Neural progenitor cell (in vitro differentiated cells): ENCODE results near the gene PGGT1B. TPM values are rescaled to one million over a fixed set of nuclear protein-coding genes. Genes with fewer than 3 reads are reported as not detected.

ENCODE experiments used
- DNase-seq: peaks from one replicate; pipeline ENCODE4 v3.0.0-alpha.2; 2016; ENCODE audit warnings: low spot score
- H2AFZ ChIP-seq: fragments of 200-600 bp; sonication (generic); replicated peaks from 2 replicates; pipeline ENCODE4 v1.6.1; 2016; ENCODE audit warnings: antibody characterized with exemption
- H3F3A ChIP-seq: fragments of 200-600 bp; sonication (generic); 2 replicates; pipeline ENCODE4 v1.6.1; 2016; ENCODE audit warnings: antibody characterized with exemption, low read depth
- H3K27ac ChIP-seq: fragments of 200-600 bp; sonication (generic); 2 replicates; pipeline ENCODE4 v1.5.1; 2016; ENCODE audit warnings: mild to moderate bottlenecking
- H3K27me3 ChIP-seq: fragments of 200-600 bp; sonication (generic); 2 replicates; pipeline ENCODE4 v1.6.1; 2016; ENCODE audit warnings: mild to moderate bottlenecking, moderate library complexity
- H3K36me3 ChIP-seq: fragments of 200-600 bp; sonication (generic); 2 replicates; pipeline ENCODE4 v1.5.1; 2016
- H3K4me1 ChIP-seq: fragments of 200-600 bp; sonication (generic); 2 replicates; pipeline ENCODE4 v1.6.1; 2016; ENCODE audit warnings: mixed run types
- H3K4me2 ChIP-seq: fragments of 200-600 bp; sonication (generic); 2 replicates; pipeline ENCODE4 v1.6.1; 2016
- H3K4me3 ChIP-seq: fragments of 200-600 bp; sonication (generic); 2 replicates; pipeline ENCODE4 v1.5.1; 2016
- H3K79me2 ChIP-seq: fragments of 200-600 bp; sonication (generic); 2 replicates; pipeline ENCODE4 v1.6.1; 2016; ENCODE audit warnings: low read depth
- H3K9ac ChIP-seq: fragments of 200-600 bp; sonication (generic); 2 replicates; pipeline ENCODE4 v1.6.1; 2016
- H3K9me3 ChIP-seq: fragments of 200-600 bp; sonication (generic); 2 replicates; pipeline ENCODE4 v1.5.1; 2016; ENCODE audit warnings: low read depth
- H4K20me1 ChIP-seq: fragments of 200-600 bp; sonication (generic); 2 replicates; pipeline ENCODE4 v1.6.1; 2016; ENCODE audit warnings: low read depth
- H3K27ac Mint-ChIP-seq: 3 replicates; pipeline ENCODE4 v1.8.0; 2021; ENCODE audit warnings: mixed read lengths
- H3K27me3 Mint-ChIP-seq: 2 replicates; pipeline ENCODE4 v1.8.0; 2022; ENCODE audit warnings: low read depth, mild to moderate bottlenecking, inconsistent platforms, moderate library complexity, mixed read lengths; ENCODE audit not compliant: insufficient read depth
- H3K36me3 Mint-ChIP-seq: 3 replicates; pipeline ENCODE4 v1.8.0; 2021; ENCODE audit warnings: mixed read lengths
- H3K4me1 Mint-ChIP-seq: 3 replicates; pipeline ENCODE4 v1.8.0; 2021; ENCODE audit warnings: mixed read lengths
- H3K4me3 Mint-ChIP-seq: 3 replicates; pipeline ENCODE4 v1.8.0; 2021; ENCODE audit warnings: mild to moderate bottlenecking, moderate library complexity, mixed read lengths
- H3K9me3 Mint-ChIP-seq: 3 replicates; pipeline ENCODE4 v1.8.0; 2020; ENCODE audit warnings: mixed read lengths
- EZH2 ChIP-seq: fragments of 200-600 bp; sonication (generic); IDR thresholded peaks from 2 replicates; pipeline ENCODE4 v1.6.1; 2017; ENCODE audit warnings: antibody characterized with exemption, mild to moderate bottlenecking, moderate library complexity
- EZH2phosphoT487 ChIP-seq: fragments of 200-600 bp; sonication (generic); IDR thresholded peaks from 2 replicates; pipeline ENCODE4 v1.6.1; 2017; ENCODE audit warnings: antibody characterized with exemption
- total RNA-seq: library from RNA; depleted of rRNA; stranded (reverse); fragments of >200 nt; gene quantifications from 2 replicates; pipeline ENCODE4 v1.2.3, GENCODE V29; 2015; ENCODE audit warnings: low replicate concordance
- TF ChIP-seq, protein P1 (sequence below): fragments of 200-600 bp; sonication (generic); IDR thresholded peaks from 2 replicates; pipeline ENCODE4 v1.5.1; 2017; ENCODE audit warnings: antibody characterized with exemption, mild to moderate bottlenecking

Gene PGGT1B
- total RNA-seq, 1 donor from 2014 or later, result 20.6 TPM

GRCh38 chr5:115272297-115272958 is 9.8 kb upstream of the PGGT1B start:
- Histone ChIP-seq H3K9me3 (no peaks in the 10 kb centered on the region), H3K9ac (no peak overlapping the region), H3K79me2 (no peaks in the 10 kb centered on the region), H3K4me2 (no peak overlapping the region), H3K27me3 (no peaks in the 10 kb centered on the region), H3K4me3 (no peak overlapping the region), H3K27ac (no peak overlapping the region), H4K20me1 (no peaks in the 10 kb centered on the region), H3F3A (no peaks in the 10 kb centered on the region), H3K4me1 (no peaks in the 10 kb centered on the region), H2AFZ (no peak overlapping the region), H3K36me3 (peaks cover 13% of the 10 kb centered on the region)
- DNase-seq, result no peak
- Mint-ChIP-seq H3K36me3 (peaks cover 3% of the 10 kb centered on the region), H3K4me1 (no peaks in the 10 kb centered on the region), H3K4me3 (no peak overlapping the region), H3K27ac (no peak overlapping the region), H3K27me3 (no peaks in the 10 kb centered on the region), H3K9me3 (no peaks in the 10 kb centered on the region)
- TF ChIP-seq EZH2, result no peak
- TF ChIP-seq EZH2phosphoT487, result no peak
- TF ChIP-seq, protein P1, sequence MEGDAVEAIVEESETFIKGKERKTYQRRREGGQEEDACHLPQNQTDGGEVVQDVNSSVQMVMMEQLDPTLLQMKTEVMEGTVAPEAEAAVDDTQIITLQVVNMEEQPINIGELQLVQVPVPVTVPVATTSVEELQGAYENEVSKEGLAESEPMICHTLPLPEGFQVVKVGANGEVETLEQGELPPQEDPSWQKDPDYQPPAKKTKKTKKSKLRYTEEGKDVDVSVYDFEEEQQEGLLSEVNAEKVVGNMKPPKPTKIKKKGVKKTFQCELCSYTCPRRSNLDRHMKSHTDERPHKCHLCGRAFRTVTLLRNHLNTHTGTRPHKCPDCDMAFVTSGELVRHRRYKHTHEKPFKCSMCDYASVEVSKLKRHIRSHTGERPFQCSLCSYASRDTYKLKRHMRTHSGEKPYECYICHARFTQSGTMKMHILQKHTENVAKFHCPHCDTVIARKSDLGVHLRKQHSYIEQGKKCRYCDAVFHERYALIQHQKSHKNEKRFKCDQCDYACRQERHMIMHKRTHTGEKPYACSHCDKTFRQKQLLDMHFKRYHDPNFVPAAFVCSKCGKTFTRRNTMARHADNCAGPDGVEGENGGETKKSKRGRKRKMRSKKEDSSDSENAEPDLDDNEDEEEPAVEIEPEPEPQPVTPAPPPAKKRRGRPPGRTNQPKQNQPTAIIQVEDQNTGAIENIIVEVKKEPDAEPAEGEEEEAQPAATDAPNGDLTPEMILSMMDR, result no peak

GRCh38 chr5:115271295-115272050 is 8.8 kb upstream of the PGGT1B start:
- Mint-ChIP-seq H3K36me3 (peaks cover 3% of the 10 kb centered on the region), H3K9me3 (no peaks in the 10 kb centered on the region), H3K4me1 (no peaks in the 10 kb centered on the region), H3K27me3 (no peaks in the 10 kb centered on the region), H3K4me3 (no peak overlapping the region), H3K27ac (no peak overlapping the region)
- H3K4me1 ChIP-seq, result no peaks in the 10 kb centered on the region
- no peaks in the 10 kb centered on the region for H3K79me2 ChIP-seq
- no peak overlapping the region for H2AFZ ChIP-seq
- H3K27ac ChIP-seq, result no peak overlapping the region
- TF ChIP-seq, protein P1, result no peak
- no peaks in the 10 kb centered on the region for H3K9me3 ChIP-seq
- no peaks in the 10 kb centered on the region for H3F3A ChIP-seq
- no peaks in the 10 kb centered on the region for H4K20me1 ChIP-seq
- no peak overlapping the region for H3K9ac ChIP-seq
- DNase-seq, result no peak
- no peak overlapping the region for H3K4me2 ChIP-seq
- peaks cover 13% of the 10 kb centered on the region for H3K36me3 ChIP-seq
- no peaks in the 10 kb centered on the region for H3K27me3 ChIP-seq
- no peak overlapping the region for H3K4me3 ChIP-seq

GRCh38 chr5:115267617-115268016 is 4.9 kb upstream of the PGGT1B start:
- no peaks in the 10 kb centered on the region for H4K20me1 ChIP-seq
- H3K36me3 ChIP-seq, result peaks cover 8% of the 10 kb centered on the region
- no peak for DNase-seq
- no peak overlapping the region for H3K27ac ChIP-seq
- H3K4me2 ChIP-seq, result no peak overlapping the region
- TF ChIP-seq, protein P1, result no peak
- TF ChIP-seq EZH2, result no peak
- TF ChIP-seq EZH2phosphoT487, result no peak
- H3K4me3 Mint-ChIP-seq, result no peak overlapping the region
- peaks cover 5% of the 10 kb centered on the region for H3K36me3 Mint-ChIP-seq
- H3K4me1 ChIP-seq, result no peaks in the 10 kb centered on the region
- no peak overlapping the region for H3K4me3 ChIP-seq
- peaks cover 6% of the 10 kb centered on the region for H3K4me1 Mint-ChIP-seq
- H3K9ac ChIP-seq, result no peak overlapping the region
- no peak overlapping the region for H3K27ac Mint-ChIP-seq
- H3K79me2 ChIP-seq, result no peaks in the 10 kb centered on the region
- no peak overlapping the region for H2AFZ ChIP-seq
- H3K9me3 ChIP-seq, result no peaks in the 10 kb centered on the region
- no peaks in the 10 kb centered on the region for H3K27me3 Mint-ChIP-seq
- H3K9me3 Mint-ChIP-seq, result no peaks in the 10 kb centered on the region
- peaks cover 15% of the 10 kb centered on the region for H3F3A ChIP-seq
- H3K27me3 ChIP-seq, result no peaks in the 10 kb centered on the region
